ENCODE measurements around the gene UGT1A5. TPM values are rescaled to one million over a fixed set of nuclear protein-coding genes. Genes with fewer than 3 reads are reported as not detected.
"Not testable (repeated sequence)": the region's sequence is repeated elsewhere in the genome, so short reads cannot be mapped to it uniquely, and the experiment has no call there.

UGT1A5 gene
- total and polyA plus RNA-seq, 5 donors from 2014 or later, result not detected

DNA sequence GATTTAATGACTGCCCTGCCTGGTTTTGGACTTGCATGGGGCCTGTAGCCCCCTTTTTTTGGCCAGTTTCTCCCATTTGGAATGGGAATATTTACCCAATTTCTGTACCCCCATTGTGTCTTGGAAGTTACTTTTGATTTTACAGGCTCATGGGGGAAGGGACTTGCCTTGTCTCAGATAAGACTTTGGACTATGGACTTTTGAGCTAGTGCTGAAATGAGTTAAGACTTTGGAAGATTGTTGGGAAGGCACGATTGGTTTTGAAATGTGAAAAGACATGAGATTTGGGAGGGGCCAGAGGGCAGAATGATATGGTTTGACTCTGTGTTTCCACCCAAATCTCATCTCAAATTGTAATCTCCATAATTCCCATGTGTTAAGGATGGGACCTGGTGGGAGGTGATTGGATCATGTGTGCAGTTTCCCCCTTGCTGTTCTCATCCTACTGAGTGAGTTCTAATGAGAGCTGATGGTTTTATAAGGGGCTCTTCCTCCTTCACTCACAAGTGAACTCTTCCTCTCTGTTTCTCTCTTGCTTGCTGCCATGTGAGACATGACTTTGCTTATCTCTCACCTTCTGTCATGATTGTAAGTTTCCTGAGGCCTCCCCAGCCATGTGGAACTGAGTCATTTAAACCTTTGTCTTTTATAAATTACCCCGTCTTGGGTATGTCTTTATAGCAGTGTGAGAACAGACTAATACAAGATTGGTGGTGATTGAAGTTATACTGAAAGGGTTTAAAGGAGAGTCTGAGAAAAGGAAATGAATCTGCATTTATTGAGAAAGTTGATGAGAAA is 38.7 kb downstream of the UGT1A5 start:
- ATAC-seq (ENCODE audit: low read depth in 2 of 2); H3K4me1 Mint-ChIP-seq; H3K36me3 Mint-ChIP-seq; H3K27me3 Mint-ChIP-seq; H3K4me3 Mint-ChIP-seq; H3K27ac Mint-ChIP-seq; DNase-seq; H3K4me3 ChIP-seq (ENCODE audit: low read depth, low read length); H3K4me1 ChIP-seq (ENCODE audit: control insufficient read depth, insufficient read depth, low read length, poor library complexity, severe bottlenecking); H3K27ac ChIP-seq (ENCODE audit: insufficient read depth, low read length, poor library complexity, severe bottlenecking); H3K27me3 ChIP-seq (ENCODE audit: control insufficient read depth, insufficient read depth, low read length); H3K36me3 ChIP-seq (ENCODE audit: control insufficient read depth, insufficient read depth, low read length); H3K9me3 ChIP-seq (ENCODE audit: control insufficient read depth in 2 of 2, low read length in 2 of 2): not testable (repeated sequence)
- H3K9me3 Mint-ChIP-seq, result peaks cover 0 to 19% (median 3%) of the 10 kb centered on the region in 7 donors

DNA sequence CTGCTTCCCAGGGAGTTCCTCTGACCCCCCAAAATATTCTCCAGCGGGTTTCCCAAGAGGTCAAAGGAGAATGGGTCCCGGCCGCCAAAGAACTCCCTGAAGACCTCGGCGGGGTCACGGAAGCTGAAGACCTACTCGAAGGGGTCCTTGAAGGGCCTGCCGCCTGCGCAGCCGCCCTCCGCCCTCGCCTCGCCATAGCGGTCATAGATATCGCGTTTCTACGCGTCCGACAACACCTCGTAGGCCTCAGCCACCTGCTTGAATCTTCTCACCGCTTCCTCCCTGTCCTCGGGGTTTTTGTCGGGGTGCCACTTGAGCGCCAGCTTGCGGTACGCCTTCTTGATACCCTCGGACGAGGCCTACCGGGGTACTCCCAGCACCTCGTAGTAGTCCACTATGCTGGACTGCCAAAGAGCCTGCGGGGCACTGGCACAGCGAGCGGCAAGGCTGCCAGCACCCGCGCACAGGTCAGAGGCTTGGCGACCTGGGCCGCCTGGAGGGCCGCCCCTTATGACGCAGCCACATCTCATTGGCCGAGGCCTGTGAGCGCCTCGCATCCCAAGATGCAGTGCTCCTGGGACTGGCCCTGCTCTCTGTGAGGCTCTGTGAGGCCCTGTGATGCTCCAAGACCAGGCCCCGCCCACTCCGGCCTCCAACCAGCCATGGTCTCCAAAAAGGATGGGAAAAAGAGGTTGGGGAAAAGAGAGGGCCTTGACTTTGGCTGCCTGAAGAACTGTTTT is 42.3 kb downstream of the UGT1A5 start:
- Mint-ChIP-seq H3K27me3 (peaks cover 8% of the 10 kb centered on the region), H3K4me3 (no peak overlapping the region), H3K36me3 (no peaks in the 10 kb centered on the region), H3K27ac (no peak overlapping the region), H3K4me1 (no peaks in the 10 kb centered on the region), H3K9me3 (peaks cover 0 to 15% (median 2%) of the 10 kb centered on the region in 7 donors)
- ATAC-seq (ENCODE audit: low read depth in 2 of 2) (no peak), DNase-seq (no peak)
- no peak overlapping the region for H3K4me3 ChIP-seq (ENCODE audit: low read depth, low read length)
- H3K4me1 ChIP-seq (ENCODE audit: control insufficient read depth, insufficient read depth, low read length, poor library complexity, severe bottlenecking), result no peaks in the 10 kb centered on the region
- no peak overlapping the region for H3K27ac ChIP-seq (ENCODE audit: insufficient read depth, low read length, poor library complexity, severe bottlenecking)
- no peaks in the 10 kb centered on the region for H3K27me3 ChIP-seq (ENCODE audit: control insufficient read depth, insufficient read depth, low read length)
- H3K9me3 ChIP-seq (ENCODE audit: control insufficient read depth in 2 of 2, low read length in 2 of 2), result peaks cover 4% of the 10 kb centered on the region in 2 experiments
- H3K36me3 ChIP-seq (ENCODE audit: control insufficient read depth, insufficient read depth, low read length), result no peaks in the 10 kb centered on the region

DNA sequence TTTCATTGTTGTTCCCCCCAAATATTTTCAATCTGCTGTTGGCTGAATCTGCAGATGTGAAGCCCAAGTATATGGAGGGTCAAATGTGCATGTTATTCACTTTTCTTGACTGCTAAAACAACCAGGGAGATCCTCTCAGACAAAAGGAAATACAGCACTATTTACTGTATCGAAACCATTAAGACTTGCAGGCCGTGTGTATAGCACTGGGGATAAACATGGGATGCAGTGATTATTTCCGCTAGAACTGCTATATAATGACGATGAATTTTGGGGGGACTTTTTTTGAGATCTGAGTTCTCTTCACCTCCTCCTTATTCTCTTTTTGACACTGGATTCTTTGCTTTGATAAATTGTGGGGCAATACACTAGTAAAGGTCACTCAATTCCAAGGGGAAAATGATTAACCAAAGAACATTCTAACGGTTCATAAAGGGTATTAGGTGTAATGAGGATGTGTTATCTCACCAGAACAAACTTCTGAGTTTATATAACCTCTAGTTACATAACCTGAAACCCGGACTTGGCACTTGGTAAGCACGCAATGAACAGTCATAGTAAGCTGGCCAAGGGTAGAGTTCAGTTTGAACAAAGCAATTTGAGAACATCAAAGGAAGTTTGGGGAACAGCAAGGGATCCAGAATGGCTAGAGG is 43.8 kb downstream of the UGT1A5 start:
- ATAC-seq (ENCODE audit: low read depth in 2 of 2) (no peak), DNase-seq (no peak)
- Histone ChIP-seq H3K27me3 (ENCODE audit: control insufficient read depth, insufficient read depth, low read length) (no peaks in the 10 kb centered on the region), H3K4me1 (ENCODE audit: control insufficient read depth, insufficient read depth, low read length, poor library complexity, severe bottlenecking) (no peaks in the 10 kb centered on the region), H3K4me3 (ENCODE audit: low read depth, low read length) (no peak overlapping the region), H3K27ac (ENCODE audit: insufficient read depth, low read length, poor library complexity, severe bottlenecking) (no peak overlapping the region), H3K9me3 (ENCODE audit: control insufficient read depth in 2 of 2, low read length in 2 of 2) (peaks cover 0 to under 1% of the 10 kb centered on the region in 2 experiments), H3K36me3 (ENCODE audit: control insufficient read depth, insufficient read depth, low read length) (no peaks in the 10 kb centered on the region)
- Mint-ChIP-seq H3K4me1 (no peaks in the 10 kb centered on the region), H3K4me3 (no peak overlapping the region), H3K9me3 (peaks cover 0 to 5% (median 2%) of the 10 kb centered on the region in 7 donors), H3K27me3 (peaks cover 8% of the 10 kb centered on the region), H3K36me3 (no peaks in the 10 kb centered on the region), H3K27ac (no peak overlapping the region)

DNA sequence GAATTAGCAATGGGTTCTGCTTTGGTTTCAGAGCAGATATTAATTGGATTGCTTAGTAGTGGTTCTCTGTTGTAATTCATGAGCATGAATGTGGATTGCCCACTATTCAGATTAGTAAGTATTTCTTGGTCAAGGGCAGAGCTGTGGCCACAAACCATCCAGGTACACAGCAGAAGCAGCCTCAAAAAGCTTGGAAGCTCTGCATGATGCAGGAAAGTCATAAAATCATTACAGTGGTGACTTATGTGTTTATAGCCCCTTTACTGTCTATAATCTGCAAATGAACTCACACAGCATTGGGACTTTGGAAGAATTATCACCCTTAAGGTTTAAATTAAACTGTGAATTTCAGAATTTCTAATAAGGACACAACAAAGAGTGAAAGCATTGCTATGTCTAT is 45.4 kb downstream of the UGT1A5 start:
- H3K4me1 Mint-ChIP-seq, result no peaks in the 10 kb centered on the region
- DNase-seq (no peak), ATAC-seq (ENCODE audit: low read depth in 2 of 2) (no peak)
- no peaks in the 10 kb centered on the region for H3K4me1 ChIP-seq (ENCODE audit: control insufficient read depth, insufficient read depth, low read length, poor library complexity, severe bottlenecking)
- no peak overlapping the region for H3K27ac Mint-ChIP-seq
- H3K27ac ChIP-seq (ENCODE audit: insufficient read depth, low read length, poor library complexity, severe bottlenecking), result no peak overlapping the region
- no peaks in the 10 kb centered on the region for H3K36me3 ChIP-seq (ENCODE audit: control insufficient read depth, insufficient read depth, low read length)
- no peak overlapping the region for H3K4me3 ChIP-seq (ENCODE audit: low read depth, low read length)
- H3K9me3 Mint-ChIP-seq, result peaks cover 0 to 2% (median 0%) of the 10 kb centered on the region in 7 donors
- H3K27me3 Mint-ChIP-seq, result peaks cover 9% of the 10 kb centered on the region
- no peaks in the 10 kb centered on the region for H3K36me3 Mint-ChIP-seq
- H3K27me3 ChIP-seq (ENCODE audit: control insufficient read depth, insufficient read depth, low read length), result peaks cover 3% of the 10 kb centered on the region
- H3K4me3 Mint-ChIP-seq, result no peak overlapping the region
- H3K9me3 ChIP-seq (ENCODE audit: control insufficient read depth in 2 of 2, low read length in 2 of 2), result no peaks in the 10 kb centered on the region

DNA sequence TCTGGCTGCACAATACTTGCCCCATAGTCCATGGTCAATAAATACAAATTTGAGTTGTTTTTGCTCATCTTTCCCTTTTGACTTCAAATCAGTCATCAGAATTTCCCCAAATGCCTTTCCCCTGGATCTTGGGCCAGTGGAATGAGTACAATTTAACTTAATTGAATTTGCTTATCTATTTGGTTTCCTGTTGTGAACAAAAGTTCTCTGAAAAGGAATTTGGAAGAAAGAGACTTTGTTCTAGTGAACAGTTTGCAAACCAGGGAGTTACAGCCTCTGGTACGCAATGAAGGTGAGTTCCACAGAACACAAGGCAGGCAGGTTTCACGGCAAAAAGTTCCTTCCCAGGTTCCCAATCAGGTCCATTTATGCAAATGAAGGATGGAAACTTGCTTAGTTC is 46.1 kb downstream of the UGT1A5 start:
- Mint-ChIP-seq H3K9me3 (peaks cover 0 to 2% (median 0%) of the 10 kb centered on the region in 7 donors), H3K36me3 (no peaks in the 10 kb centered on the region), H3K4me1 (no peaks in the 10 kb centered on the region), H3K27me3 (peaks cover 16% of the 10 kb centered on the region), H3K27ac (no peak overlapping the region), H3K4me3 (no peak overlapping the region)
- DNase-seq, result no peak
- Histone ChIP-seq H3K9me3 (ENCODE audit: control insufficient read depth in 2 of 2, low read length in 2 of 2) (no peaks in the 10 kb centered on the region), H3K27me3 (ENCODE audit: control insufficient read depth, insufficient read depth, low read length) (peaks cover 4% of the 10 kb centered on the region), H3K36me3 (ENCODE audit: control insufficient read depth, insufficient read depth, low read length) (no peaks in the 10 kb centered on the region), H3K27ac (ENCODE audit: insufficient read depth, low read length, poor library complexity, severe bottlenecking) (no peak overlapping the region), H3K4me3 (ENCODE audit: low read depth, low read length) (no peak overlapping the region), H3K4me1 (ENCODE audit: control insufficient read depth, insufficient read depth, low read length, poor library complexity, severe bottlenecking) (no peaks in the 10 kb centered on the region)
- no peak for ATAC-seq (ENCODE audit: low read depth in 2 of 2)

DNA sequence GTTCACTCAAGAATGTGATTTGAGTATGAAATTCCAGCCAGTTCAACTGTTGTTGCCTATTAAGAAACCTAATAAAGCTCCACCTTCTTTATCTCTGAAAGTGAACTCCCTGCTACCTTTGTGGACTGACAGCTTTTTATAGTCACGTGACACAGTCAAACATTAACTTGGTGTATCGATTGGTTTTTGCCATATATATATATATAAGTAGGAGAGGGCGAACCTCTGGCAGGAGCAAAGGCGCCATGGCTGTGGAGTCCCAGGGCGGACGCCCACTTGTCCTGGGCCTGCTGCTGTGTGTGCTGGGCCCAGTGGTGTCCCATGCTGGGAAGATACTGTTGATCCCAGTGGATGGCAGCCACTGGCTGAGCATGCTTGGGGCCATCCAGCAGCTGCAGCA is 47.3 kb downstream of the UGT1A5 start, which contains the start of gene UGT1A1:
UGT1A1 (plus strand) TSS at position 228 of the 400 bp plus-strand sequence; CDS start at position 246, 18 bp downstream.
- Mint-ChIP-seq H3K4me1 (no peaks in the 10 kb centered on the region), H3K4me3 (no peak within 1 kb of the TSS), H3K27me3 (peaks cover 20% of the 10 kb centered on the region), H3K36me3 (no peaks in the 10 kb centered on the region), H3K9me3 (peaks cover 0 to 2% (median 0%) of the 10 kb centered on the region in 7 donors), H3K27ac (no peak within 1 kb of the TSS)
- no peaks in the 10 kb centered on the region for H3K36me3 ChIP-seq (ENCODE audit: control insufficient read depth, insufficient read depth, low read length)
- H3K4me1 ChIP-seq (ENCODE audit: control insufficient read depth, insufficient read depth, low read length, poor library complexity, severe bottlenecking), result no peaks in the 10 kb centered on the region
- no peak within 1 kb of the TSS for H3K27ac ChIP-seq (ENCODE audit: insufficient read depth, low read length, poor library complexity, severe bottlenecking)
- ATAC-seq (ENCODE audit: low read depth in 2 of 2) (no peak), DNase-seq (no peak)
- H3K4me3 ChIP-seq (ENCODE audit: low read depth, low read length), result no peak within 1 kb of the TSS
- no peaks in the 10 kb centered on the region for H3K9me3 ChIP-seq (ENCODE audit: control insufficient read depth in 2 of 2, low read length in 2 of 2)
- peaks cover 11% of the 10 kb centered on the region for H3K27me3 ChIP-seq (ENCODE audit: control insufficient read depth, insufficient read depth, low read length)

DNA sequence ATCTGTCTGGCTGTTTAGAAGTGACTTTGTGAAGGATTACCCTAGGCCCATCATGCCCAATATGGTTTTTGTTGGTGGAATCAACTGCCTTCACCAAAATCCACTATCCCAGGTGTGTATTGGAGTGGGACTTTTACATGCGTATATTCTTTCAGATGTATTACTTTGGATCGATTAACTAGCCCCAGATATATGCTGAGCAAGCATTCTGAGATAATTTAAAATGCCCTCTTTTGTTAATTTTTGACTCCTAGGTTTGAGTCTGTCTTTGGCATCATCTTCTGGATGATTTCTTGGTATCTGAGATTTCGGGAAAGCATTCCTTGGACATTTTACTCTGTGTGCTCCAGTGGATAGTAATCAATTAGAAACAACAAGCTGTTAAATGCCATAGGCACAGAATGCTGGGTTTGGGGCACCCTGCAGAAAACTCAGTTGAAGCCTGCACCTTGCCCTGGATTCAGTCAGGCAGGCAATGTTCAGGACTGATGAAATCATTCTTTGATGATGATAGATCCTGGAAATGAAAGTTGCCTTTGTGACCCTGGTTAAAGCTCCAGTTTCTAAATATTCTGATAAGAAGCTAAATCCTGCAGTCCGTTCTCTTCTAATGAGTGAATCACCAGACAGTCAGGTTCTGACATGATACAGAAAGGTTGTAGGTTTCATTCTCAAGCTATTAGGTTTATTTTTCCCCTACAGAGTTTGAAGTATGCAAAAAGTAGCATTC is 48.5 kb downstream of the UGT1A5 start:
- ATAC-seq (ENCODE audit: low read depth in 2 of 2) (no peak), DNase-seq (no peak)
- Mint-ChIP-seq H3K4me3 (no peak overlapping the region), H3K9me3 (peaks cover 0 to 2% (median 2%) of the 10 kb centered on the region in 7 donors), H3K4me1 (no peaks in the 10 kb centered on the region), H3K36me3 (no peaks in the 10 kb centered on the region), H3K27me3 (peaks cover 25% of the 10 kb centered on the region), H3K27ac (no peak overlapping the region)
- no peaks in the 10 kb centered on the region for H3K36me3 ChIP-seq (ENCODE audit: control insufficient read depth, insufficient read depth, low read length)
- H3K27me3 ChIP-seq (ENCODE audit: control insufficient read depth, insufficient read depth, low read length), result peaks cover 11% of the 10 kb centered on the region
- H3K4me3 ChIP-seq (ENCODE audit: low read depth, low read length), result no peak overlapping the region
- H3K27ac ChIP-seq (ENCODE audit: insufficient read depth, low read length, poor library complexity, severe bottlenecking), result no peak overlapping the region
- H3K4me1 ChIP-seq (ENCODE audit: control insufficient read depth, insufficient read depth, low read length, poor library complexity, severe bottlenecking), result no peaks in the 10 kb centered on the region
- no peaks in the 10 kb centered on the region for H3K9me3 ChIP-seq (ENCODE audit: control insufficient read depth in 2 of 2, low read length in 2 of 2)

Data from CD4-positive, CD25-positive, alpha-beta regulatory T cell (primary cell).